Measurements from ENCODE around the gene EDARADD.

- no peak for TF ChIP-seq CTCF (optimal IDR thresholded peaks at IDR 0.05 in 1 of 3, IDR thresholded peaks at IDR 0.05 in 1 of 3, conservative IDR thresholded peaks at IDR 0.05 in 1 of 3; ENCODE audit: extremely low read depth in 1 of 3, insufficient read depth in 2 of 3, low read length in 3 of 3)
- no peak for TF ChIP-seq EZH2 (IDR thresholded peaks at IDR 0.05; ENCODE audit: low read length)
Observed at GRCh38 chr1:236429715-236430274, 35.7 kb downstream of the EDARADD start.

All from keratinocyte (primary cell).